H9 (cell line): Measurements from ENCODE around the gene CMSS1. TPM values are rescaled to one million over a fixed set of nuclear protein-coding genes. Genes with fewer than 3 reads are reported as not detected.

Source experiments
- DNase-seq: peaks from one replicate; pipeline ENCODE4 v3.0.0-alpha.2; 2017
- H2AFZ ChIP-seq: one replicate; pipeline ENCODE4 v1.6.1; 2013; ENCODE audit warnings: mild to moderate bottlenecking, low read length, control low read depth, moderate library complexity
- H2AK5ac ChIP-seq: 2 replicates; pipeline ENCODE4 v1.6.1; 2013; ENCODE audit warnings: low read length, control low read depth, mixed read lengths; ENCODE audit not compliant: insufficient read length
- H2BK120ac ChIP-seq: one replicate; pipeline ENCODE4 v1.6.1; 2013; ENCODE audit warnings: low read depth, mild to moderate bottlenecking, low read length, control low read depth, inconsistent platforms; ENCODE audit not compliant: poor library complexity, severe bottlenecking
- H2BK12ac ChIP-seq: 2 replicates; pipeline ENCODE4 v1.6.1; 2013; ENCODE audit warnings: low read length, control low read depth, mixed read lengths, low read depth; ENCODE audit not compliant: insufficient read length
- H2BK15ac ChIP-seq: 2 replicates; pipeline ENCODE4 v1.6.1; 2013; ENCODE audit warnings: low read depth, low read length, control low read depth
- H2BK20ac ChIP-seq: one replicate; pipeline ENCODE4 v1.6.1; 2013; ENCODE audit warnings: low read depth, mild to moderate bottlenecking, low read length, control low read depth, inconsistent platforms; ENCODE audit not compliant: poor library complexity, severe bottlenecking
- H2BK5ac ChIP-seq: 2 replicates; pipeline ENCODE4 v1.6.1; 2013; ENCODE audit warnings: low read length, control low read depth, mixed read lengths; ENCODE audit not compliant: insufficient read length
- H3K14ac ChIP-seq: 2 replicates; pipeline ENCODE4 v1.6.1; 2013; ENCODE audit warnings: low read length, control low read depth; ENCODE audit not compliant: insufficient read depth
- H3K18ac ChIP-seq: 2 replicates; pipeline ENCODE4 v1.6.1; 2013; ENCODE audit warnings: low read depth, mild to moderate bottlenecking, mixed read lengths, low read length, control low read depth; ENCODE audit not compliant: insufficient read length
- H3K23ac ChIP-seq: 2 replicates; pipeline ENCODE4 v1.6.1; 2013; ENCODE audit warnings: low read length, control low read depth, mixed read lengths, low read depth; ENCODE audit not compliant: insufficient read length
- H3K23me2 ChIP-seq: 2 replicates; pipeline ENCODE4 v1.6.1; 2013; ENCODE audit warnings: low read depth, mild to moderate bottlenecking, mixed read lengths, low read length, control low read depth; ENCODE audit not compliant: insufficient read length, poor library complexity, severe bottlenecking
- H3K27ac ChIP-seq: 2 replicates; pipeline ENCODE4 v1.5.1; 2013; ENCODE audit warnings: low read length, control low read depth, mixed read lengths, low read depth; ENCODE audit not compliant: insufficient read length
- H3K27me3 ChIP-seq: 2 replicates; pipeline ENCODE4 v1.6.1; 2013; ENCODE audit warnings: low read length, control low read depth, inconsistent platforms; ENCODE audit not compliant: insufficient read depth
- H3K4ac ChIP-seq: 2 replicates; pipeline ENCODE4 v1.6.1; 2013; ENCODE audit warnings: low read depth, mild to moderate bottlenecking, control low read depth, inconsistent platforms, low read length, moderate library complexity
- H3K4me1 ChIP-seq: 2 replicates; pipeline ENCODE4 v1.6.1; 2013; ENCODE audit warnings: low read length, control low read depth, inconsistent platforms; ENCODE audit not compliant: insufficient read depth
- H3K4me2 ChIP-seq: 2 replicates; pipeline ENCODE4 v1.6.1; 2013; ENCODE audit warnings: low read length, control low read depth, mixed read lengths; ENCODE audit not compliant: insufficient read length, insufficient read depth
- H3K56ac ChIP-seq: 2 replicates; pipeline ENCODE4 v1.6.1; 2013; ENCODE audit warnings: low read depth, mild to moderate bottlenecking, mixed read lengths, low read length, control low read depth; ENCODE audit not compliant: insufficient read length
- H3K79me1 ChIP-seq: 2 replicates; pipeline ENCODE4 v1.6.1; 2013; ENCODE audit warnings: low read depth, mild to moderate bottlenecking, moderate library complexity, low read length, control low read depth, inconsistent platforms; ENCODE audit not compliant: insufficient read depth, poor library complexity, severe bottlenecking
- H3K79me2 ChIP-seq: 2 replicates; pipeline ENCODE4 v1.6.1; 2013; ENCODE audit warnings: low read length, control low read depth, inconsistent platforms; ENCODE audit not compliant: insufficient read depth
- H3K9ac ChIP-seq: 2 replicates; pipeline ENCODE4 v1.6.1; 2013; ENCODE audit warnings: low read length, control low read depth, mixed read lengths; ENCODE audit not compliant: insufficient read length; ENCODE audit errors: extremely low read depth
- H3K9me3 ChIP-seq: one replicate; pipeline ENCODE4 v1.6.1; 2013; ENCODE audit warnings: low read depth, low read length, inconsistent platforms; ENCODE audit not compliant: control insufficient read depth
- H3T11ph ChIP-seq: one replicate; pipeline ENCODE4 v1.6.1; 2013; ENCODE audit warnings: mild to moderate bottlenecking, low read length, control low read depth, inconsistent platforms
- H4K20me1 ChIP-seq: one replicate; pipeline ENCODE4 v1.6.1; 2013; ENCODE audit not compliant: control insufficient read depth, insufficient read length, insufficient read depth
- H4K5ac ChIP-seq: 2 replicates; pipeline ENCODE4 v1.6.1; 2013; ENCODE audit warnings: low read depth, mild to moderate bottlenecking, mixed read lengths, low read length, control low read depth; ENCODE audit not compliant: insufficient read length
- H4K8ac ChIP-seq: replicated peaks from 2 replicates; pipeline ENCODE4 v1.6.1; 2013; ENCODE audit warnings: low read length, control low read depth, mixed read lengths, low read depth; ENCODE audit not compliant: insufficient read length
- H4K91ac ChIP-seq: 2 replicates; pipeline ENCODE4 v1.6.1; 2013; ENCODE audit warnings: low read depth, mild to moderate bottlenecking, moderate library complexity, mixed read lengths, low read length, control low read depth; ENCODE audit not compliant: insufficient read length
- H3K27ac Mint-ChIP-seq, 3 experiments: 2 replicates in 2 of 3; 3 replicates in 1 of 3; pipeline ENCODE4 v1.8.0; 2020 to 2021; ENCODE audit warnings: mixed read lengths in 3 of 3, mild to moderate bottlenecking in 1 of 3, moderate library complexity in 1 of 3
- H3K27me3 Mint-ChIP-seq: 2 replicates; pipeline ENCODE4 v1.8.0; 2021; ENCODE audit warnings: low read depth, mild to moderate bottlenecking, moderate library complexity, mixed read lengths
- H3K36me3 Mint-ChIP-seq, 3 experiments: 2 replicates in 2 of 3; 3 replicates in 1 of 3; pipeline ENCODE4 v1.8.0; 2020 to 2021; ENCODE audit warnings: low read depth in 3 of 3, mixed read lengths in 3 of 3; ENCODE audit not compliant: insufficient read depth in 1 of 3
- H3K4me1 Mint-ChIP-seq, 2 experiments: 2 replicates each; pipeline ENCODE4 v1.8.0; 2020; ENCODE audit warnings: mixed read lengths in 2 of 2
- H3K4me3 Mint-ChIP-seq, 2 experiments: 2 replicates in 1 of 2; 3 replicates in 1 of 2; pipeline ENCODE4 v1.8.0; 2020 to 2021; ENCODE audit warnings: mild to moderate bottlenecking in 2 of 2, mixed read lengths in 2 of 2, moderate library complexity in 1 of 2
- H3K9me3 Mint-ChIP-seq, 2 experiments: 2 replicates in 1 of 2; 3 replicates in 1 of 2; pipeline ENCODE4 v1.8.0; 2020; ENCODE audit warnings: mild to moderate bottlenecking in 2 of 2, mixed read lengths in 2 of 2, moderate library complexity in 1 of 2
- CTCF ChIP-seq: fragments of 200-600 bp; sonication (generic); conservative IDR thresholded peaks from 3 replicates; pipeline ENCODE4 v1.8.0; 2021; ENCODE audit warnings: antibody characterized with exemption, mild to moderate bottlenecking
- WGBS: extraction: QIAGEN DNeasy Blood & Tissue Kit; methylation state at CpG from one replicate; pipeline ENCODE4 v1.1.7; 2013; ENCODE audit warnings: missing lambda C conversion rate, low lambda C conversion rate, mixed read lengths; ENCODE audit not compliant: insufficient read length; ENCODE audit errors: extremely low coverage; 5-methylcytosine and 5-hydroxymethylcytosine counted together
- total RNA-seq: library from RNA; stranded (reverse); gene quantifications from 2 replicates; pipeline ENCODE4 v1.2.1, GENCODE V29; 2021

CMSS1 gene
- total RNA-seq, 1 experiment from 2014 or later = 61.8 TPM

- Mint-ChIP-seq H3K27me3 (no peaks in the 10 kb centered on the region), H3K4me3 (no peak overlapping the region), H3K36me3 (0 out of 7 replicates have a peak, but pooled peaks cover 0 to 8% (median 0%) of the 10 kb centered on the region in 3 experiments), H3K4me1 (no peaks in the 10 kb centered on the region), H3K9me3 (no peaks in the 10 kb centered on the region), H3K27ac (no peak overlapping the region)
- Histone ChIP-seq H4K8ac (no peak overlapping the region), H3K23me2 (no peaks in the 10 kb centered on the region), H3K23ac (no peak overlapping the region), H2BK5ac (no peak overlapping the region), H4K20me1 (no peaks in the 10 kb centered on the region), H2BK12ac (no peak overlapping the region), H3K27ac (no peak overlapping the region), H3K18ac (no peak overlapping the region), H4K5ac (no peak overlapping the region), H2AK5ac (no peak overlapping the region), H3K79me2 (no peaks in the 10 kb centered on the region), H3T11ph (no peak overlapping the region), H3K4me2 (no peak overlapping the region), H3K79me1 (no peaks in the 10 kb centered on the region), H3K4ac (no peak overlapping the region), H2BK20ac (no peak overlapping the region), H3K9me3 (no peaks in the 10 kb centered on the region), H3K4me1 (no peaks in the 10 kb centered on the region), H3K9ac (no peak overlapping the region), H3K27me3 (no peaks in the 10 kb centered on the region), H4K91ac (no peak overlapping the region), H2BK15ac (no peak overlapping the region), H2AFZ (no peak overlapping the region), H3K14ac (no peak overlapping the region), H3K56ac (no peak overlapping the region), H2BK120ac (no peak overlapping the region)
- no peak for TF ChIP-seq CTCF
- DNase-seq = no peak
- WGBS = no CpG with 5 or more reads among the region's 2 CpGs
These were observed 348.4 kb downstream of the CMSS1 start for GRCh38 chr3:100165926-100166550.
